Sciatic nerve (tissue), 2 donors: ENCODE measurements around the gene NSD1. TPM values are rescaled to one million over a fixed set of nuclear protein-coding genes. Genes with fewer than 3 reads are reported as not detected.

ENCODE experiments used
- ATAC-seq: fragments of 200-7000 bp; cut with Tn5 transposase; one replicate; pipeline ENCODE4 v1.9.1; 2020; ENCODE audit warnings: mild to moderate bottlenecking, moderate library complexity
- DNase-seq: peaks from one replicate; pipeline ENCODE4 v3.0.0-alpha.2; 2020; ENCODE audit warnings: low spot score
- intact Hi-C: fragments of 100-400 bp; cut with DNase I; formaldehyde crosslinking; loops from one replicate; pipeline ENCODE4 v1.14.2; 2022
- total RNA-seq: library from RNA; stranded (reverse); fragmentation: NEBNext Ultra II Directional; extraction: Animal tissue kit (Norgen Biotek cat#: 25700); gene quantifications from one replicate; pipeline ENCODE4 v1.2.1, GENCODE V29; 2021
- donor health status: DM: no; HTN: no; CAD: no.
- donor health status: DM: no; HTN: no; CAD: no.

Gene NSD1
- total RNA-seq, 1 donor from 2014 or later = 112 TPM

DNA sequence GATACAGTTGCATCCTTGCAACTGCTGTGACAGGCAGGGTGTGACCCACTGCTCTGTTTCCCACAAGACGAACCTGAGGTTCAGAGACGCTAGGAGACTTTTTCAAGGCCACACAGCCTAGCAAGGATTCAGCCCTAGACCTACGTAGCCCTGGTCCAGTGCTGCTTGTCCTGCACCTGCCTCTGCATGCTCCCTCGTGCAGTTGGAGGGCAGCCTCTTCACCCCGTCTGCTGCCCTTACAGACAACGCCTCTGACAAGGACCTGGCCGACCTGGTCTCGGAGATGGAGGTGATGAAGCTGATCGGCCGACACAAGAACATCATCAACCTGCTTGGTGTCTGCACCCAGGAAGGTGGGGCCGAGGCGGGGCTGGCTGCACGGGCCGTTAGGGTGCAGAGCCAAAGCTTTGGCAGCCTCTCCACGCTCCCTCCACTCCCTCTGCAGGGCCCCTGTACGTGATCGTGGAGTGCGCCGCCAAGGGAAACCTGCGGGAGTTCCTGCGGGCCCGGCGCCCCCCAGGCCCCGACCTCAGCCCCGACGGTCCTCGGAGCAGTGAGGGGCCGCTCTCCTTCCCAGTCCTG, 38.4 kb upstream of the NSD1 start:
- intact Hi-C loops = no loop called here
- DNase-seq (no peak), ATAC-seq (no peak)

DNA sequence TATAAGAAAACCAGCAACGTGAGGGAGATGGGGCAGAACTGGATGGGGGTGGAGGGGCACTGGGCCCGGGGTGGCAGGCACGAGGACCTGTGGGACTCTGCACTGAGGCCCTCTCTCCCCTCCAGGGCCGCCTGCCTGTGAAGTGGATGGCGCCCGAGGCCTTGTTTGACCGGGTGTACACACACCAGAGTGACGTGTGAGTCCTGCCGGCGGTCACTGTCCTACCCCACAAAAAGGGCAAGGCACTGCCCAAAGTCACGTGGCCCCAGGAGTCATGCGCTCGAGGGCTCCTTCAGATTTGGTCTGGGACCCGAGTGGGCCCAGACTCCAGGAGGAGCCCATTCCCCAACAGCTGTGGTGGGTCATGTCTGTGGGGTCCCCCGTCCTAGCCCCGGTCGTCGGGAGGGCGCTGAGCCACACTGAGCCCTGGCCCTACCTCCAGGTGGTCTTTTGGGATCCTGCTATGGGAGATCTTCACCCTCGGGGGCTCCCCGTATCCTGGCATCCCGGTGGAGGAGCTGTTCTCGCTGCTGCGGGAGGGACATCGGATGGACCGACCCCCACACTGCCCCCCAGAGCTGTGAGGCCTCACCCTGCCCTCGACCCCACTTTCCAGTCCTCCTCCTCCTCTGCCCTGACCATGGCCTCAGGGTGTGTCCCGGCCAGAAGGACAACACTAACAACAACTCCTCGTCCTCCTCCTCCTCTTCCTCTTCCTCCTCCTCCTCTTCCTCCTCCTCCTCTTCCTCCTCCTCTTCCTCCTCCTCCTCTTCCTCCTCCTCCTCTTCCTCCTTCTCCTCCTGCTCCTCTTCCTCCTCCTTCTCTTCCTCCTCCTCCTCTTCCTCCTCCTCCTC, 37.2 kb upstream of the NSD1 start:
- intact Hi-C loops = no loop called here
- DNase-seq (no peak), ATAC-seq (no peak)

DNA sequence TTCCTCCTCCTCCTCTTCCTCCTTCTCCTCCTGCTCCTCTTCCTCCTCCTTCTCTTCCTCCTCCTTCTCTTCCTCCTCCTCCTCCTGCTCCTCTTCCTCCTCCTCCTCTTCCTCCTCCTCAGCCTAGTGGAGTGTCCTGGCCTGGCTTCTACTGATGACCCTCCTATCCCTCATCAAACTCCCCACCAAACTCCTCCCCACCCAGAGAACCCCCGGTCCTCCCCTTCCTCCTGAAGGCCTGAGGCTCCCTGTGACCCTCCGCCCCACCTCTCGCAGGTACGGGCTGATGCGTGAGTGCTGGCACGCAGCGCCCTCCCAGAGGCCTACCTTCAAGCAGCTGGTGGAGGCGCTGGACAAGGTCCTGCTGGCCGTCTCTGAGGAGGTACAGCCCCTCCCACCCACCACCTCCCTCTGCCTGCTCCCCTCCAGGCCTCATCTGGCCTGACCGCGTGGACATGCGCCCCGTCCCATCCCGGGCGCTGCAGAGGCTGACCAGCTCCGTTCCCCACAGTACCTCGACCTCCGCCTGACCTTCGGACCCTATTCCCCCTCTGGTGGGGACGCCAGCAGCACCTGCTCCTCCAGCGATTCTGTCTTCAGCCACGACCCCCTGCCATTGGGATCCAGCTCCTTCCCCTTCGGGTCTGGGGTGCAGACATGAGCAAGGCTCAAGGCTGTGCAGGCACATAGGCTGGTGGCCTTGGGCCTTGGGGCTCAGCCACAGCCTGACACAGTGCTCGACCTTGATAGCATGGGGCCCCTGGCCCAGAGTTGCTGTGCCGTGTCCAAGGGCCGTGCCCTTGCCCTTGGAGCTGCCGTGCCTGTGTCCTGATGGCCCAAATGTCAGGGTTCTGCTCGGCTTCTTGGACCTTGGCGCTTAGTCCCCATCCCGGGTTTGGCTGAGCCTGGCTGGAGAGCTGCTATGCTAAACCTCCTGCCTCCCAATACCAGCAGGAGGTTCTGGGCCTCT, 36.3 kb upstream of the NSD1 start:
- DNase-seq (no peak), ATAC-seq (no peak)
- intact Hi-C loops = no loop called here

DNA sequence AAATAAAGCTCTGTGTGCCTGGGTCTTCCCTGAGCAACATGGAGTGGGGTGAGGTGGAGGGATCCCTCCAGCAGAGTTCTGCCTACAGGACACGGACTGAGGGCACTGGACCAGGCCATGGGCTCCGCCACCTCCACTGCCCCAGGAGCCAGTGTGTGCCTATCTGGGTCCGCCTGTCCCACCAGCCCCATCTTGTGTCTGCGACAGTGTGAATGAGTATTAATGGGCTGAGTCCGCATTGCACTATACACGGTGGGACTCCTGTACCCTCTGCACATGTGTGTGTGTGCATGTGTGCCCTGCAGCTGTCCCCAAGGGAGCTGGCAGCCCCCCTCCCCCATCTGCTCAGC, 35.5 kb upstream of the NSD1 start:
- intact Hi-C loops = no loop called here
- ATAC-seq (no peak), DNase-seq (no peak)

DNA sequence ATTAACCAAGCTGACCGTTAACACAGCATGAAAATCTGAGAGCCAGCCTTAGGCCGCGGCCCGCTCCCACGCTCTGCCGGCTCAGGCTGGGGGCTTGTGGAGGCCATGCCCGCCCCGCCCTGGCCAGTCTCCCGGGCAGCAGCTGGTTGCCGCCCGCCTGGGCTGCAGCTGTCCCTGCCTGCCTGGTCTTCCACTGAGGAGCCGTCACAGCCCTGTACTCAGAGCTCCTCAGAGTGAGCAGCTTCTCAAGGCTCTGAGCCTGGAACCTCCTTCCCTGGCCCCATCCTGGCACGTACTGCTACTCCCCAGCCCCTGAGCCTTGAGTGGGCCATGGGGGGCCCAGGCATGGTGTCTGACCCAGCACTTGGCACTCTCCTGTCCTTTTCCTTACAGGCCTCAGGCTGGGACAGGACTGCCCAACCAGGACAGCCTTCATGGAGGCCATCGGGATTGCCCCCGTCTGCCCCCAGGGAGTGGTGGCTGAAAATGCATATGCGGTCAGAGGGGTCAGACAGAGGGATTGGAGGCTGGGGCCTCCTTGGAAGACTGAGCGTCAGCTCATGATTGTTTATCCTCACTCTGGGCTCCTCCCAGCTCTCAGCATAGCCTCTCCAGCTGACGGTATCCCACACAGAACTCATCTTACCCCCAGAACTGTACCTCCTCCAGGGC, 35.0 kb upstream of the NSD1 start:
- intact Hi-C loops = no loop called here
- no peak for DNase-seq
- ATAC-seq = no peak

DNA sequence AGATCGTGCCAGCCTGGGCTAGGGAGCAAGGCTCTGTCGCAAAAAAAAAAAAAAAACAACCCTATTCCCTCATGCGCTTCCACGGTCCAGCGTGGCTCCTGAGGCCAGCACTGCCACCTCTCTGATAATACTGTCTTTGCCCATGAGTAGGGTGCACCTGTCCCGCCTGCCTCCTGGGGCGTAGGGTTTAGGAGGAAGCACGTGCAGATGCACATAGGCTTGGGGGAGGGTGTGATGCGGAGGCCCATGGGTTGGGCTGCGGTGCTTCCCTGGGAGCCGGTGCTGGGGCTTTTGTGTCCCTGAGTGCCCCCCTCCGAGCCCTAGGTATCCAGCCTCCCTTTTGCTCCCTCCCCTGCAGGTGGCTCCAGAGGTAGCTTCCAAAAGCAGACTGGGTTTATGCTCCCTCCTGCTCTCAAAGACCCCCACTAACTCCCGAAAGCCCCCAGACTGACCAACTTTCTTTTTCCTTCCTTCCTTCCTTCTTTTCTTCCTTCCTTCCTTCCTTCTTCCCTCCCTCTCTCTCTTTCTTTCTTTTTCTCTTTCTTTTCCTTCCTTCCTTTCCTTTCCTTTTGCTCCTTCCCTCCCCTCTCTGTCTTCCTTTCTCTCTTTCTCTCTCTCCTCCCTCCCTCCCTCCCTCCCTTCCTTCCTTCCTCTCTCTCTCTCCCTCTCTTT, 34.0 kb upstream of the NSD1 start:
- ATAC-seq = no peak
- no peak for DNase-seq
- intact Hi-C loops = no loop called here

DNA sequence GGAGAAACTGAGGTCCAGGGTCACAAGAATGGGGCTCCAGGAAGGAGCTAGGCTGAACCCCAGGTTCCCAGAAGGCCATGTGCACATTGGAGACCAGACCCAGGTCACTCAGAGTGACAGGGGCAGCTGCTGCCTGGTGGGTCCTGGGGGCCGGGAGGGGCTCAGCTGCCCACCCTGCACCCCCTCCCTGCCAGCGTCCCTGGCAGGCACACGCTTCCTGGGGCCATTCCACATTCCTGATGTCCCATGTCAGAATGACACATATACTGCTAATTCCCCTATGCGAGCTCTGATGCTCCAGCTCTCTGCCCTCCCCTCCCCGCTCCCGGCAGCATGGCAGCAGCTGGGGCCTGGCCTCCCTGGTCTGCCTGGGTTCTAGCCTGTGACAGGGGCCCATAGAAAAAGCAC, 32.9 kb upstream of the NSD1 start:
- intact Hi-C loops = no loop called here
- ATAC-seq = no peak

DNA sequence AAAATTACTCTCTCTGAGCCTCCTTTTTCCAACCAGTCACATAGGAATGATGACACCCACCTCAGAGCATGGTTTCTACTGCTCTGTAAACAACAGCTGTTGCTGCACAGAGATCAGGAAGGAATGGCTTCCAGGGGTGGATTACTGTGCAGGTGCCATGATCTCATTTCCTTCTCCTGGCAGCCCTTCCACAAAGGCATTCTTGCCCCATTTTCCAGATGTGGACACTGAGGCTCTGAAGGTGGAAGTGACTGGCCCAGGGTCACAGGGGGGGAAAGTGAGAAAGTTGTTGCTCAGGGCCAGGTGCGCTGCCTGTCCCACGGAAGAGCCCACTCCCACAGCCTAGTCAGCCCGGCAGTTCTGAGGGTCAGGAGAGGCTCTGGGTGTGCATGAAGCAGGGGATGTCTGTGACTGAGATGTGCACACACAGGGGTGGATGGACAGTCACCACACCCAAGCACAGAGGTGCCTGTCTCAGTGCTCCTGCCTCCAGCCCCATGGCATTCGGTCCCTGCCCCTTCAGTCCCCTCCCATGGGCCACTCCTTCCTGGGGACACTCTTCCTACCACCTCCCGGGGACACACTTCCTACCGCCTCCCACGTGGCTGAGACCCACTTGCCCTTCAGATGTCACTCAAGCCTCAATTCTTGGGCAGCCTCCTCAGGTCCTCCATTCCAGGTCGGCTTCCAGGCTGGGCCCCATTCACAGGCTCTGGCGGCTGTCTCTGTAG, 29.9 kb upstream of the NSD1 start:
- intact Hi-C loops = no loop called here
- no peak for DNase-seq
- no peak for ATAC-seq

More for the DNA sequence above, 32.9 kb upstream of the NSD1 start:
- DNase-seq = no peak

DNA sequence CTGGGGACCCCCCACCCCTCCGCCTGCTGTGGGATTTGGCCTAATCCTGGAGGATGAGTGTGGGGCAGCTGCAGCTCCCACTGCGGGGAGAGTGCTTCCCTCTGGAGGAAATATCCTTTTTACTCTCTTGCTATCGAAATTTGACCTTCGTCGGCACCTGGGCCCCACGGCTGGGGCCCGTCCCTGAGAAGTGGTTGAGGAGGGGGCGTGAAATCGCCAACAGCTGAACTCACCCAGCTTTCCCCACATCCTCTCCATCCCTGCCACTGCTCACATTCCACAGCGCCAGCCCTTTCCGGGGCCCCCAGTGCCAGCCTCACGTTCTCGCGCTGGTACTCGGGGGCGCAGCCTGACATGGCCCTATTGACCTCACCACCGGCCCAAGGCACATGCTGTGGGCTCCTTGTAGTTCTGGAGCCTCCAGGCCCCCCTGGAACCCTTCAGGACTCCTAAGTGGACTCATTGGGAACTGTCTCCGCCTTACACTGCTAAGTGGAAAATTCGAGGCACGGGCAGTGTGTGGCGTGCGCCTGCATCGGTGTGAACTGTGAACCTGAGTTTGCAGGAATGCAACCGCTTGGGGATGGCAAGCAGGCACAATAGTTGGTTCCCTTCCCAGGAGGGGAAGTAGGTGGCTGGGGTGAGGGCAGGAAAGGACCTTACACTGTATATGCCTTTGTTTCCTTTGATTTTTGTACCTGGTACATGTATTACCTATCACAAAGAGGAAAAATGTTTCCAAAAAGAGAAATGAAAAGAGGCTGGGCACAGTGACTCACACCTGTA, 27.7 kb upstream of the NSD1 start:
- DNase-seq (no peak), ATAC-seq (no peak)
- intact Hi-C loops = no loop called here

DNA sequence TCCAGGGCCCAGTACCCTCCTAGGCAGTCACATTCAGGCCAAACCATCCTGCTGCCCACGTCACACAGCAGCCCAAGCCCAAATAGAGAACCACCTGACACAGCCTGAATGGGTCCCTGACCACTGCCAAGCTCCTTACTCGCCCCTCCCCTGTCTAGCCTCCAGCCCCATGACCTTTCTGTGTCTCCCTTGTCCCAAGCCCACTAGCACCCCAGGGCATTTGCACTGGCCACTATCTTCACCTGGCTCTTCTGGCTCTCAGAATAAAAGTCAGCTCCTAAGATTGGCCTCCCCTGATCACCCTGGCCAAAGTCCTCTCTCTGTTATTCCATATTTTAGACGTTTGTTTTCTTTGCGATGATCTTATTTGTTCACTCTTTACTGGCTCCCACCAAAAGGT, 26.4 kb upstream of the NSD1 start:
- intact Hi-C loops = no loop called here
- DNase-seq = no peak
- no peak for ATAC-seq

DNA sequence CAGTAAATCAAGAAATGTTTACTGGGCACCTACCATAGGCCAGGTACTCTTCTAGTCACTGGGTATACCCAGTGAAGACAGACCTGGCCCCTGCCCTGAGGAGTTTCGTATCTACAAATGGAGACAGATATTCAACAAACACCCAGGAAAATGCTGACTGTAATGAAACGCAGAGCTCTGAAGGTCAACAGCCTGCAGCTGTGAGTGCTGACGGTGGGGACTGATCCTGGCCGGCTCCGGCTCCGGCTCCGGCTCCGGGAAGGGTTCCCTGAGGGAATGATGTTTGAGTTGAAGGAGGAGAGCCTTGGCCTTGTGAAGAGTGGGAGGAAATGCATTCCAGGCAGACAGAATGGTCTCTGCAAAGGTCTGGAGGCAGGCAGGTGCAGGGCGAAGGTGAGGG, 23.8 kb upstream of the NSD1 start:
- intact Hi-C loops = no loop called here
- DNase-seq = no peak
- ATAC-seq = peak; percentile 35

DNA sequence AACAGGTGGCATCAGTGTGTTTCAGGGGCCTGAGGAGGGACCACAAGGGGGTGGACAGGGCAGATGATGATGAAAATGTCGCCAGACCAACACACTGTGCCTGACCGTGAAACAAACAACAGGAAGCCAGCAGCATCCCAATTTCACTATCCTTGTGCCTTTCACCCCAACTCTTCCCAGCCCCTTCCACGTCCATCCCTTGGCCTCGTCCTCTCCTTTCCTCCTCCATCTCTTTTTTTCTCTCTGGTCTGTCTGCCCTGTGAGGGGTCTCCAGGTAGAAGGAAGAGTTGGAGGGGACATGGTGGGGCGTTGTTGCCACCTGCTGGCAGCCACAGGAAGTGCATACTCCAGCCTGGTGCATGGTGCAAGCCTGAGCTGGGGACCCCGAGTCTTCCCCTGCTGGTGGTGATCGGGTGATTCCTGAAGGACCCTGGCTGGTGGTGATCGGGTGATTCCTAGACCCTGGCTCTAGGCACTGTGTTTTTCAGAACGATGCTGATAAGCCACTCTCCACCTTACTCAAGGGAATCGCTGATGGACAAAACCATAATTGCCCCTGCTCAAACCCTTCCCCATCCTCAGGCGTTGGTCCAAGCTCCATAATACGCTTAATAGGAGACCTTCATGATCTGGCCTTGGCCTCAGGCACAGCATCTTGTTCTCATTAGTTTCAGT, 21.7 kb upstream of the NSD1 start:
- peak; percentile 32 for ATAC-seq
- intact Hi-C loops = no loop called here
- DNase-seq = no peak

DNA sequence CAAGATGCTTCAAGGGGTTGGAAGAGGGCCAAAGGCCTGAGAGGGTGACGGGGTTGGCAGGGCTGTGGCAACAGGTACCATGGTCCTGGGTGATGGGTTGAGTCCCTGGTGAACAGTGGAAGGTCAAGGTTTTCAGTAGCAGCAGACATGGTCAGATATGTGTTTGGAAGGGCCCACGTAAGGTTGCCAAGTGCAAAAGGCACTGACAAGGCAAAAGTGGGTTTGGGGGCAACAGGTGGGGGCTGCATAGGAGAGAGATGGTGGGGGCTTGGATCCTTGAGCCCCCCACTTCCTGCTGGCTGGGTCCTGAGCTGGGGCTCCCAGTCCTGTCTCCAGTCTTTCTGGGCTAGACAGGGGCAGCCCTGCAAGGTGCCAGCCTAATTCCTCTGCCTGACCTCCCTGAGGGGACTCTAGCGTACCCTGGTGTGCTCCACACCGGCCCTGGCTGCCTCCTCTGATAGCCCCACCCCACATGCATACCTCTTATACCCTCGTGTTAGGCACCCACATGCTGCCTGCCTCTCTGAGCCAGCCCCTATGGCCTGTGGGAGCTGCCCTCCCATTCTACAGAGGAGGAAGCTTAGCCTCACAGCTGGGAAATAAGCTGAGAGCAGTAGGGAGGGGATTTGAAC, 20.9 kb upstream of the NSD1 start:
- intact Hi-C loops = no loop called here

DNA sequence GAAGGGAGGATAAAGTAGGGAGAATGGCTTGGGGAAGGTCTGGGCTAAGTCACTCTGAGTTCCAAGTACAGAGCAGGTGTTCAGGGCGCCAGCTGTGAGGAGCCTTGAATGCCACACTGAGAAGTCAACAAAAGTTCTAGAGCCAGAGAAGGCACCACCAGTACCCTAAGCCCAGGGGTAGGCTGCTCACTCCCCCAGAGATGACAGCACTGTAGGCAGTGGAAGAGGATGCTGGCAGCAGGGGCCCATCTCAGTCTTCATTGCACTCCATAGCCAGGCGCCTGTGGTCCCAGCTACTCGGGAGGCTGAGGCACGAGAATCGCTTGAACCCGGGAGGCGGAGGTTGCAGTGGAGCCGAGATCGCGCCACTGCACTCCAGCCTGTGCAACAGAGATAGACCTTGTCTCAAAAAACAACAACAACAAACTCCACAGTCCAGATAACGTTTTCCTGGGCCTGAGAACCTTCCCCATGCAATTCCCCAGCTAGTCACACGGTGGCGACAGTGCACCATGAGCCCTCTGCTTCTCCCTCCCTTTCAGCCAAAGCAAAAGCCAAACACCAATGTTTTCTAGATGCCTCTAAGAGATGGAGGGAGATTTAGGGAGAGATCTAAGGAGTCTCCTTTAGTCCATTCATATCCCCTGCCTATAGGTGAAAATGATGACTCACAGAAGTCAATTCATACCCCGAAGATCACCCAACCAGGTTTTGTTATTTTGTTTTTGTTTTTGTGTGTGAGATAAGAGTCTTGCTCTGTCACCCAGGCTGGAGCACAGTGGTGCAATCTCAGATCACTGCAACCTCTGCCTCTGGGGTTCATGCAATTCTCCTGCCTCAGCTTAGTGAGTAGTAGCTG, 19.8 kb upstream of the NSD1 start:
- peak; percentile 88 for DNase-seq
- peak; percentile 53 for ATAC-seq
- intact Hi-C loops = no loop called here

More for the DNA sequence above, 20.9 kb upstream of the NSD1 start:
- no peak for ATAC-seq
- DNase-seq = no peak

DNA sequence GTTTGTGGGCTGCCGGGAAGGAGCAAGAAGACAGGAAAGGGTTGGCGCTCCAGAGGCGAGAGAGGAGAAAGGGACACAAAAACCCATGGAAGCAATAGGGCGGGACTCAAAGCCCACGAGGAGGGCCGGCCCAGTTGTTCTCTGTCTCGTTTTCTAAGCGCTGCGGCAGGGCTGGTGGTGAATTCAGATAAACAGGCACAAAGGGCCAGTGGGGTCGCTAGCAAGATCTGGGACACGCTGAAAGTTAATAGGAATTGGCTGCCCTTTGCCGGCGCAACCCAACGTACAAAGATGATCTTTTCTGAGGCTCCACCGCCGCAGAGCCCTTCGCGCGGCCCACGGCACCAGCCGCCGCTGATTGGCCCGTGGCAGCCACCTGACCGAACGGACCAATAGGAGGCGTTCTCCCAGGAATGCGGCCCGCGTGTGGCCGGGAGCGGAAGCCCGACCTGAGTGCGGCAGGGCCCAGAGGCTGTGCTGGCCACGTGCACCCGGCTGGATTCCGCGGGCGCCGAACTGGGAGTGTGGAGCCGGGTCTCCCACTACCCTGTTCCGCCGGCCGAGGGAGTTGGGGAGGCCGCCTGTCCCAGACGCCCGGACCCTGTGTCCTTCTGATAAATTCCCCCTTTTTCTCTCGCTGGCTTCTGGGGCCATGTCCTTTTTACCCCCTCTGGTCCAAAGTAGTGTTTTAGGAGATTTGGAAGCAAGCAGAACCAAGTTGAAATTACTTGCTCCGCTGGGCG, 16.8 kb upstream of the NSD1 start:
- ATAC-seq (peak; percentile 99), DNase-seq (peak; percentile 95)
- intact Hi-C loops = no loop called here
